Posterior cingulate gyrus (tissue), 11 donors: Measurements from ENCODE around the gene NPAS3.
A peak's percentile ranks its signal among the peaks of the same experiment; 100 is the strongest.

Experiments used
- DNase-seq, 10 donors: peaks; one replicate each; pipeline versions ENCODE4 v3.0.0 to v3.0.0-alpha.2; 2020 to 2021; ENCODE audit warnings: mixed read lengths in 3 of 10
- intact Hi-C: fragments of 100-400 bp; cut with DNase I; formaldehyde crosslinking; loops from one replicate; pipeline ENCODE4 v1.15.1; 2023

Gene NPAS3

GRCh38 chr14:33782923-33783322, 844.2 kb downstream of the NPAS3 start:
- intact Hi-C loops = no loop called here
- no peak for DNase-seq

DNA sequence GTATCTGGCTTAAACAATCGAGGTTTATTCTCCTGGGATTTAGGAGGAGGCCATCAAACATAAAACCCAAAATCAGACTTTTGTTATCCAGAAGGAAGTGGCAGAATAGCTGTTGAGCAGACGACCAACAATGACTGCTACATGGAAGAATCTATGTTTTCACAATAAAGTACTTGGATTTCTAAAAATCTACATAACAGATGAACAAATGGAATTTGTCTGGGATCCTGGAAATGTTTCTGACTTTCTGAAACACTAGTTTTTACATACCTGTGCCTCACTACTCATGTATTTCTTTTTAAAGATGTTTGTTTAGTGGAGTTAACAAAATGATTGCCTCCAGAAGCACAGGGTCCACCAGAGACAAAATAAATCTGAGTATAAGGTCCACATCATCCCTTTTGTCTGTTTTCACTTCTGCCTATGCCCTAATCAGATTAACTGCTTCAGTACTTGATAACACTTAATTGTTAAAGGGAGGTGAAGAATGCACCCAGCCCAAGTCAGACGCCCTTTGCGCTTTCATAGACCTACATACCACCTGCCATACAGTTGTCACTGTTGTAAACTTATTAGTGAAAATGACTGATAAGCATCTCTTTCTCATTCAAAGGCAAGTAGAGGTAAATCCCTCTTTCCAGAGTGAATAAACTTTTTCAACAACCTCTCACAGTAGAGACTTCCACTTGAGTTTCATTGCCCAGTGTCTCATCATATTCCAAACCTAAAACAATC, 847.6 kb downstream of the NPAS3 start:
- no peak for DNase-seq
- intact Hi-C loops = no loop called here

DNA sequence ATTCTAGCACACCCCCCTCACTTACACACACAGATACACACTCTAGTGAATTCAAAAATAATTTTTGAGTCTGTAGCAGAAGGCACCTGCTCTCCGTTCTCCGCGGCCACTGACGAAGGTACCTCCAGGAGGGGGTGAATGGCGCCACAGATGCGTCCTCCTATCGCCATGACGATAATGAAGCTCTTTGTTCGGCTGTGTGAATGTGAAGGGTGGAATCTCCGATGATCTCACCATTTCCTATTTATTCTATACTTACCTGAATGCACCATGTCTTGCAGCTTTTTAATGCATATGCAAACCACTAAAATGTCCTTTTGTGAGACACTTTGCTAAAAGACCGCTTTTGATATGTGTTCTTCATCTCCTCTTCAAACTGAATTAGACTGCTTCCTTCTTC, 849.5 kb downstream of the NPAS3 start:
- intact Hi-C loops = no loop called here
- DNase-seq = no peak

DNA sequence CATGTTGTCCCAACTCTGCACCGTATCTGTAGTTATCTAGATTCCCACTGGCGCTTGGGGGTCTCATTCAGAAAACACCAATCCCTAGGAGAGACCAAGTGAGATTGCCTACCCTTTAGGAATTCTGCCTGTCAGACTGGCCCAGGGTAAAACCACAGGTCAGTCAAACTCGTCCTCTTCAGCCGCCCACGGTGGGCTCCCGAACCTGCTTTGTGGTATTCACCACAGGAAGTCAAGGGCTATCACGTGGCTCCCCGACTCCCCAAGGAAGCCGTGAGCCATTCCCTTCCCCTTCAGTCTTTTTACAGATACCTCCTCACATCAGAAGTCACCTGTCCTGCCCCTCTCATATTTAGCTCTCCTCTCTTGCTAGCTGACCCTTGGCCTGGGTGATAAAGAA, 852.3 kb downstream of the NPAS3 start:
- intact Hi-C loops = loop anchor here (5.0 to 10.0 kb wide), 2 partner anchors 114 to 606 kb away; no protein-coding TSS in a partner anchor

GRCh38 chr14:33792009-33792719, 853.5 kb downstream of the NPAS3 start:
- intact Hi-C loops = loop anchor here (2.0 to 10.0 kb wide), 4 partner anchors 115 to 1215 kb away; partner anchors contain the start of gene NPAS3
- DNase-seq = no peak

More for the DNA sequence above, 852.3 kb downstream of the NPAS3 start:
- no peak for DNase-seq

DNA sequence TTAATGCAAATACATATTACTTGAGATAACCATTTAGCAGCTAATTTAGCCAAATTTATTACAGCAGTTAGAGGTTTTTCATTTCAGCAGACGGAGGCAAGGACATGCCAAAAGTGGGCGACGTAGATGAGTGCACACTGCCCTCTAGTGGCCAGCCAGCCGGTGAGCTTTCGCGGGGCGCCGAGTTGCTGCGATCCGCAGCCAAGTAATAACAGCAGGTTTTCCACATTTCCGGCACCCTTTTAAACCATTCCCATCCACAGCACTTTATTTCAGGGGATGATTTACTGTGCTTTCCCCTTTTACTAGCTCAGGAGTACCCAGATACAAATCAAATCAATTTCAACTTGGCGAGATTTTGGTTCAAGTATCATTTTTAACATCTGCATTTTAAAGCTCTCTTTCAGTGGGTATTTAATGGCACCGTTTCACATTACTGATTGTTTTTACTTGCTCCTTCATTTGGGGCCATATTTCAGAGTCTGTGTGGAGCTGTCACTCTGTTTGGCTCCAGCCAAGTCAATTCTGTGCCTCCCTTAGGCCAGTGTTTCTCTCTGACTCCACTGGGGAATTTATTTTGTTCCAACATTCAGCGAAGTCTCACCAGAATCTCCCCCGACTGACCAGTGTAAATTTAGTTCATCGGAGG, 854.2 kb downstream of the NPAS3 start:
- intact Hi-C loops = loop anchor here (2.0 to 10.0 kb wide), 4 partner anchors 116 to 1216 kb away; partner anchors contain the start of gene NPAS3
- peak; percentile 80 to 98 (median 90) for DNase-seq

- DNase-seq = no peak
- intact Hi-C loops = loop anchor here (2.0 to 10.0 kb wide), 4 partner anchors 116 to 1217 kb away; partner anchors contain the start of gene NPAS3
Measured at GRCh38 chr14:33793398-33794110, 854.9 kb downstream of the NPAS3 start.

GRCh38 chr14:33794791-33795305, 856.2 kb downstream of the NPAS3 start:
- DNase-seq = no peak
- intact Hi-C loops = loop anchor here (5.0 to 10.0 kb wide), 2 partner anchors 118 to 610 kb away; no protein-coding TSS in a partner anchor

- no peak for DNase-seq
- intact Hi-C loops = loop anchor here (10.0 kb wide), 1 partner anchor 612 kb away; no protein-coding TSS in a partner anchor
Measured at GRCh38 chr14:33796356-33796755, 857.7 kb downstream of the NPAS3 start.

GRCh38 chr14:33799705-33800570, 861.3 kb downstream of the NPAS3 start:
- peak in 2 of 10 donors; percentile 78 to 83 for DNase-seq
- intact Hi-C loops = loop anchor here (10.0 kb wide), 1 partner anchor 615 kb away; no protein-coding TSS in a partner anchor

DNA sequence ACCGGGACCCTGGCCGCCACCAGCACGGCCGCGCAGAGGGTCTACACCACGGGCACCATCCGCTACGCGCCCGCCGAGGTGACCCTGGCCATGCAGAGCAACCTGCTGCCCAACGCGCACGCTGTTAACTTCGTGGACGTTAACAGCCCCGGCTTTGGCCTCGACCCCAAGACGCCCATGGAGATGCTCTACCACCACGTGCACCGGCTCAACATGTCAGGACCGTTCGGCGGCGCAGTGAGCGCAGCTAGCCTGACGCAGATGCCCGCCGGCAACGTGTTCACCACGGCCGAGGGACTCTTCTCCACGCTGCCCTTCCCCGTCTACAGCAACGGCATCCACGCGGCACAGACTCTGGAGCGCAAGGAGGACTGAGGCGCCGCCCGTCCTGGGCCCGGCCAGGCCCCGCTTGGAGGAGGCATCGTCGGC, 862.1 kb downstream of the NPAS3 start:
- DNase-seq = peak in 2 of 10 donors; percentile 75
- intact Hi-C loops = no loop called here

- intact Hi-C loops = no loop called here
- DNase-seq = no peak
Measured at GRCh38 chr14:33802737-33803136, 864.1 kb downstream of the NPAS3 start.

- intact Hi-C loops = no loop called here
- DNase-seq = peak in 6 of 10 donors; percentile 44 to 84 (median 67)
Measured at GRCh38 chr14:33805593-33805992, 866.9 kb downstream of the NPAS3 start.

DNA sequence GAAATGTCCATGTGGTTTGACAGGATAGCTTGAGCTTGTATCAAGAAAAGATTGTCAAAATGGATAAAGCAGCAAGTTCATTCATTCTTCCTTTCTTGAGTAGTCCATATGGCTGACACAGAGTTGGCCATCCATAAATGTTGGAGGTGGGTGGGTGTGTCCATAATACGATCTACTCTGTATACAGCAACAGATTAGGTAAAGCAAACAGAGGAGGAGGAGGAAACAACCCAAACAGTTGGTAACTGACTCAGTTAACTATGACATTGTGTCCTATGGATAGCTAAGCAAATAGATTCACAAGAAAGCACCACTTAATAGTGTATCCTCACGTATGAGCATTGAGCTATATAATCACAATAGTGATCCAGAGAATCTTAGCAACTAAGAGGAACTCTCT, 868.2 kb downstream of the NPAS3 start:
- no peak for DNase-seq
- intact Hi-C loops = no loop called here

- DNase-seq = no peak
- intact Hi-C loops = no loop called here
Measured at GRCh38 chr14:33808187-33808586, 869.5 kb downstream of the NPAS3 start.

GRCh38 chr14:33809396-33809981, 870.8 kb downstream of the NPAS3 start:
- intact Hi-C loops = no loop called here
- DNase-seq = no peak

DNA sequence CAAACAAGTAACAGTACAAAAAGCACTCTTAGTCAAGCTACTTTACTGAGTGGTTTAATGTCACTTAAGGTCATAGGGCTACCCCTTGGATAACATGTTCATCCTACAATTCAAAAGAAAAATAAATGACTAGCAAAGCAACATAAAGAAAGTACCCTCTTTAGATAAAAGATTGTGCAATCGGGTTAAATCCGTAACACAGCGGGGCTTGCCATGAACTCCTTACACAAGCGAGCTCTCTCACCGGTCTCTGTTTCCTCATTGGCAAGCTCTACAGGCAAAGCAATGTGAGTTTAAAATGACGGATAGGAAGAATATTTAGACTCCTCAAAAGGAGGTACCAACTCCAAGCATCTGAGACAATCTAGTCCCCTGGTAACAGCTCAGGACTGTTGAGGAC, 871.6 kb downstream of the NPAS3 start:
- DNase-seq = no peak
- intact Hi-C loops = no loop called here

GRCh38 chr14:33811721-33812120, 873.0 kb downstream of the NPAS3 start:
- intact Hi-C loops = no loop called here
- no peak for DNase-seq

- no peak for DNase-seq
- intact Hi-C loops = no loop called here
Measured at GRCh38 chr14:33812181-33812580, 873.5 kb downstream of the NPAS3 start.
